HepG2 (cell line): ENCODE results near the gene TTC28.

Source experiments
- CREB3 ChIP-seq: sonication (generic); formaldehyde crosslinking; IDR thresholded peaks from 2 replicates; pipeline ENCODE4 v1.5.0; 2020; ENCODE audit warnings: missing genetic modification reagents
- KLF13 ChIP-seq: sonication (generic); formaldehyde crosslinking; IDR thresholded peaks from 2 replicates; pipeline ENCODE4 v1.4.0; 2020; ENCODE audit warnings: mild to moderate bottlenecking, missing genetic modification reagents
- MED1 ChIP-seq: sonication (generic); formaldehyde crosslinking; IDR thresholded peaks from 2 replicates; pipeline ENCODE4 v1.4.0; 2020; ENCODE audit warnings: missing genetic modification reagents
- SMAD9 ChIP-seq: sonication (generic); formaldehyde crosslinking; IDR thresholded peaks from 2 replicates; pipeline ENCODE4 v1.5.1; 2020; ENCODE audit warnings: mild to moderate bottlenecking, missing genetic modification reagents
- ZNF407 ChIP-seq: sonication (generic); formaldehyde crosslinking; IDR thresholded peaks from one replicate; pipeline ENCODE4 v1.5.1; 2020; ENCODE audit warnings: mild to moderate bottlenecking, missing genetic modification reagents; ENCODE audit errors: not compliant biosample characterization
- ZNF512 ChIP-seq: sonication (generic); formaldehyde crosslinking; IDR thresholded peaks from 2 replicates; pipeline ENCODE4 v1.4.0; 2020; ENCODE audit warnings: mild to moderate bottlenecking, missing genetic modification reagents
- ZNF530 ChIP-seq: sonication (generic); formaldehyde crosslinking; IDR thresholded peaks from 2 replicates; pipeline ENCODE4 v1.5.0; 2020; ENCODE audit warnings: low read depth, mild to moderate bottlenecking, missing genetic modification reagents

- TF ChIP-seq KLF13 (no peak), ZNF512 (CRISPR knock-in tag) (no peak), CREB3 (CRISPR knock-in tag) (no peak), MED1 (CRISPR knock-in tag) (no peak), ZNF530 (CRISPR knock-in tag) (no peak), ZNF407 (no peak), SMAD9 (CRISPR knock-in tag) (no peak)
Measured at GRCh38 chr22:28186641-28187040, 493.0 kb downstream of the TTC28 start.
